GM10248 (cell line): ENCODE measurements around the gene PORCN.

Experiments
- CTCF ChIA-PET: fragments of 300-600 bp; sonication (Branson Sonifier 250); formaldehyde crosslinking; extraction: SDS; loops from one replicate; lab custom pipeline; 2021; ENCODE audit warnings: antibody characterized with exemption; lab: Yijun Ruan, JAX
- POLR2A ChIA-PET: fragments of 350-650 bp; sonication (Branson Sonifier 250); formaldehyde crosslinking; extraction: SDS; loops from one replicate; lab custom pipeline; 2020; ENCODE audit warnings: antibody characterized with exemption; lab: Yijun Ruan, JAX
- DNase-seq: peaks from one replicate; pipeline ENCODE4 v3.0.0; 2012; ENCODE audit errors: extremely low spot score
- TF ChIP-seq, protein P1 (sequence below): IDR thresholded peaks from 2 replicates; pipeline ENCODE4 v1.5.1; 2012; ENCODE audit warnings: mild to moderate bottlenecking, low read depth; ENCODE audit errors: extremely low read depth, missing control alignments, control extremely low read depth

PORCN gene

GRCh38 chrX:48489892-48490291 lies 18.9 kb upstream of the PORCN start:
- TF ChIP-seq, protein P1, sequence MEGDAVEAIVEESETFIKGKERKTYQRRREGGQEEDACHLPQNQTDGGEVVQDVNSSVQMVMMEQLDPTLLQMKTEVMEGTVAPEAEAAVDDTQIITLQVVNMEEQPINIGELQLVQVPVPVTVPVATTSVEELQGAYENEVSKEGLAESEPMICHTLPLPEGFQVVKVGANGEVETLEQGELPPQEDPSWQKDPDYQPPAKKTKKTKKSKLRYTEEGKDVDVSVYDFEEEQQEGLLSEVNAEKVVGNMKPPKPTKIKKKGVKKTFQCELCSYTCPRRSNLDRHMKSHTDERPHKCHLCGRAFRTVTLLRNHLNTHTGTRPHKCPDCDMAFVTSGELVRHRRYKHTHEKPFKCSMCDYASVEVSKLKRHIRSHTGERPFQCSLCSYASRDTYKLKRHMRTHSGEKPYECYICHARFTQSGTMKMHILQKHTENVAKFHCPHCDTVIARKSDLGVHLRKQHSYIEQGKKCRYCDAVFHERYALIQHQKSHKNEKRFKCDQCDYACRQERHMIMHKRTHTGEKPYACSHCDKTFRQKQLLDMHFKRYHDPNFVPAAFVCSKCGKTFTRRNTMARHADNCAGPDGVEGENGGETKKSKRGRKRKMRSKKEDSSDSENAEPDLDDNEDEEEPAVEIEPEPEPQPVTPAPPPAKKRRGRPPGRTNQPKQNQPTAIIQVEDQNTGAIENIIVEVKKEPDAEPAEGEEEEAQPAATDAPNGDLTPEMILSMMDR: no peak
- POLR2A ChIA-PET: no interaction called here
- DNase-seq: no peak
- CTCF ChIA-PET: no interaction called here

- ChIA-PET CTCF (no interaction called here), POLR2A (no interaction called here)
- TF ChIP-seq, protein P1: no peak
- no peak for DNase-seq
Observed at GRCh38 chrX:48490661-48491060, 18.1 kb upstream of the PORCN start.

DNA sequence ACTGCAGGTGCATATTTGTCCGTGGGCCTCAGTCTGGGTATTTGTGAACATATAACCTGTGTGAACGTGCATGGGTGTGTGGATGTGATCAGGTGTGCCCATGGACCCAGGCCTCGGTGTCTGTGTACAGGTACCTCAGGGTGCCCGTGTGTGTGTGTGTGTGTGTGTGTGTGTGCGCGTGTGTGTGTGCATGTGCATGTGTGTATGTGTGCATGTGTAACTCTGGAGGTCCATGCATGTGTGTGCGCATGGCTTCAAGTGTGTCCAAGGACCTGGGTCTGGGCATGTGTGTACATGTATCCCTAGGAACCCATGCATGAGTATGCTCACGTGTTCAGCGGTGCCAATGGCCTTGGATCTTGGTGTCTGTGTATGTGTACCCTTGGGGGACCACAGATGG lies 17.0 kb upstream of the PORCN start:
- ChIA-PET POLR2A (no interaction called here), CTCF (interaction anchor here (1.0 kb wide), 1 partner anchor 408 kb away, joined by 3 read pairs; no protein-coding TSS in a partner anchor)
- TF ChIP-seq, protein P1: no peak
- DNase-seq: no peak

DNA sequence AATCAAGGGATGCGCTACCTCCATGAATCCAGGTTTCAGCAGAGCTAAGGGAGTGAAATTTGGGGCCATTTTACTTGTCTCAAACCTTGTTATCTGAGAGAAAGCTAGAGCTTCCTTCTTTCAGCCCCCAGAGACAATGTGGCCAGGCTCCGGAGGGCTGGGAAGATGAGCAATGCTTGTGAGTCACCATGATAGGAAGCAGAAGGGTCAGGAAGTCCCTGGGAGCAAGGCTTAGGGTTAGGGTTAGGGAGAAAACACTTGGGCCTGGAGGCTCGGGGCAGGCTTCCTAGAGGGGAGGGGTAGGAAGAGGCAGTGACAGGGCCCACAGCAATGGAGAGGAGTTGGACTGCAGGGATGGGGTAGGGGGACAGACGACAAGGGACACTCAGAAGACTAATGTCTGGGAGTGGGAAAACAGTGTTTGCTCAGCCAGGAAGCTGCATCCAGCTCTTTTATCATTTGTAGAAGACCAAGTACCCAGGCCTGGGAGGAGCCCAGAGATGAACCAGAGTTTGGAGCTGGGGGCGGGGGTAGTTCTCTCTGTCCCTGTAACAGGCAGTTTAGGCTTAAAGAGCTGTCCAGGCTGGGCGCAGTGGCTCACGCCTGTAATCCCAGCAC lies 16.4 kb upstream of the PORCN start:
- DNase-seq: no peak
- CTCF ChIA-PET: interaction anchor here (1.0 to 2.0 kb wide), 3 partner anchors 9 to 409 kb away, joined by 3 to 6 read pairs (median 3); no protein-coding TSS in a partner anchor
- TF ChIP-seq, protein P1: no peak
- POLR2A ChIA-PET: no interaction called here

DNA sequence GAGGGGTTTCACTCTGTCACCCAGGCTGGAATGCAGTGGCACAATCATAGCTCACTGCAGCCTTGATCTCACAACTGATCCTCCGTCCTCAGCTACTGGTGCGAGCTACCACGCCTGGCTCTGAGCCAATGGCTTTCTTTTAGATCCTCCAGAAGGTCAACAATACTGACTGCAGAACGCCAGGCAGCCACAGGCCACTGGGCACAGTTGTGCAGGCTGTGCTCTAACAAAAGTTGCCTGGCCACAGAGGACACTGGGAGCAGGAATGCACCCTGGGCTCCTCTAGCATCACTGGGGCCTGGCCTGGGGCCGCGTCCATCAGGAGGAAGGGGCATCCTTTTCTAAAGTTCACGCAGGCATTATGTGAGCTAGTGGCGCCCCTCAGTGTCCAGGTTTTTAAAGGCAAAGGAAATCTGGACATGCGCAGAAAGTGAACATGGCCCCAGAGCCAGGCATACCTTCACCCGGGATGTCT lies 14.9 kb upstream of the PORCN start:
- CTCF ChIA-PET: interaction anchor here (1.0 to 2.9 kb wide), 6 partner anchors 9 to 409 kb away, joined by 3 to 18 read pairs (median 5); partner anchors contain the start of gene SLC38A5
- TF ChIP-seq, protein P1: peak; percentile 7
- DNase-seq: no peak
- POLR2A ChIA-PET: no interaction called here

DNA sequence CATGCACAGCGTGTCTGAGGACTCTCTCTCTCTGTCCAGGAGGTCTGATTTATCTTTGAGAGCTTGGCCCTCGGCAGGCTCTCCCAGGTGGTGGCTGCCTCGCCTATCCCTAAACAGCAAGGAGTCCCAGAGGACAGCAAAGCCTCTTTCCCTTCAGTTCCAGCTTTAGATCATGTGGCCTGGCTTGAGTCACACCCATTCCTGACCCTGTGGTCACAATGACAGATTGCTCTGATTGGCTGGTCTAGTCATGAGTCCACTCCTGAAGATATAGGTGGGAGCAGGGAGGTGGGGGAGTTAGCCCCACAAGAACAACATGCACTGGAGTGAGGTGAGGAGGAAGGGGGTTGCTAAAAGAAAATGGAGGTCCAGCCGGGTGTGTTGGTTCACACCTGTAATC lies 12.1 kb upstream of the PORCN start:
- TF ChIP-seq, protein P1: no peak
- ChIA-PET POLR2A (no interaction called here), CTCF (no interaction called here)
- DNase-seq: no peak

DNA sequence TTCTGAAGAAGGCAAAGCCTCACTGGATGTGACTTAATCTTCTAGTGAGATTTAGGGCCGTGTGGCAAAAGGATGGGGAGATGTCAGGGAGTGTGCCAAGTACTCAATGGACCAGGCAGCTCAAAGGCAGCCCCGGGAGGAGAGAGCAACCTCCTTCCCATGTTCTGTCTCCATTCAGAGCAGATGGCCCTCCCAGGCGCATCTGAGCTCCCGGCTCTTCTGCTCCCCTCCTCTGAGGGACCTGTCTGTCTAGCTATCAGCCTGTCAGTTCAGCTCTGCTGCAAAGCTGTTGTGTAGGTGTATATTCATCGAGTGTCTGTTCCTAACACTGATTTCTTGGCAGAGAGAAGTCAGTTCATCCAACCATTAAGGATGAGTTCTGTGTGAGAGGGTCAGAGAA lies 10.9 kb upstream of the PORCN start:
- ChIA-PET CTCF (no interaction called here), POLR2A (no interaction called here)

More for the DNA sequence above, 10.9 kb upstream of the PORCN start:
- TF ChIP-seq, protein P1: no peak
- no peak for DNase-seq
